GM12892 (cell line): ENCODE data around the gene SVEP1.

Experiments
- POLR2A ChIP-seq: IDR thresholded peaks from 2 replicates; pipeline ENCODE4 v1.6.1; 2011; ENCODE audit warnings: low read depth, low read length, control low read depth
- POLR2AphosphoS5 ChIP-seq: IDR thresholded peaks from 2 replicates; pipeline ENCODE4 v1.6.1; 2011; ENCODE audit warnings: low read depth, low read length, control low read depth
- TAF1 ChIP-seq: IDR thresholded peaks from 2 replicates; pipeline ENCODE4 v1.6.1; 2011; ENCODE audit warnings: low read depth, mild to moderate bottlenecking, control low read depth, low read length, borderline replicate concordance

- no peak for TF ChIP-seq POLR2AphosphoS5
- TF ChIP-seq POLR2A = no peak
- TF ChIP-seq TAF1 = no peak
Observed at GRCh38 chr9:110440172-110440571, 139.4 kb downstream of the SVEP1 start.
